GM12878 (cell line): Measurements from ENCODE around the gene COL9A3. TPM values are rescaled to one million over a fixed set of nuclear protein-coding genes. Genes with fewer than 3 reads are reported as not detected.

ENCODE experiments used
- ATAC-seq: fragments of 200-7000 bp; cut with Tn5 transposase; 3 replicates; pipeline ENCODE4 v1.9.1; 2020; ENCODE audit warnings: mild to moderate bottlenecking, moderate library complexity
- BruUV-seq: library from RNA; stranded (reverse); fragments of 400-500 nt; replicated peaks from 2 replicates; lab custom pipeline; 2021; lab: Mats Ljungman, UMichigan
- CTCF ChIA-PET: fragments of 300-600 bp; sonication (Branson Sonifier 250); formaldehyde crosslinking; extraction: SDS; loops from one replicate; lab custom pipeline; 2021; ENCODE audit warnings: inconsistent platforms; lab: Yijun Ruan, JAX
- POLR2A ChIA-PET: fragments of 350-600 bp; formaldehyde crosslinking; extraction: SDS; loops from one replicate; lab custom pipeline; 2021; ENCODE audit warnings: inconsistent platforms; lab: Charles Lee
- RAD21 ChIA-PET: fragments of 300-600 bp; sonication (Branson Sonifier 250); formaldehyde crosslinking; loops from one replicate; lab custom pipeline; 2023; ENCODE audit warnings: antibody characterized with exemption; ENCODE audit not compliant: unreplicated experiment; lab: Charles Lee
- SMC1A ChIA-PET: fragments of 300-600 bp; sonication (Branson Sonifier 250); formaldehyde crosslinking; loops from one replicate; lab custom pipeline; 2023; ENCODE audit not compliant: unreplicated experiment, uncharacterized antibody; lab: Charles Lee
- DNase-seq: peaks from one replicate; pipeline ENCODE4 v3.0.0-alpha.2; 2011; ENCODE audit warnings: low read depth, low spot score
- FAIRE-seq: peaks from 3 replicates; lab custom pipeline; 2011; peaks lifted over from hg19 to GRCh38; lab: Jason Lieb, UNC
- H2AFZ ChIP-seq: 2 replicates; pipeline ENCODE4 v1.6.0; 2011; ENCODE audit warnings: low read depth, low read length, control low read depth; ENCODE audit not compliant: control insufficient read depth
- H3K27ac ChIP-seq: 2 replicates; pipeline ENCODE4 v1.5.1; 2011; ENCODE audit warnings: control low read depth; ENCODE audit not compliant: control insufficient read depth, insufficient read depth
- H3K27me3 ChIP-seq, 2 experiments: replicated peaks in 1 of 2; 2 replicates each; pipeline versions ENCODE4 v1.6.0 to v1.6.1; 2011; ENCODE audit warnings: low read length in 1 of 2; ENCODE audit not compliant: control insufficient read depth in 2 of 2, insufficient read depth in 2 of 2
- H3K36me3 ChIP-seq, 2 experiments: 2 replicates each; pipeline ENCODE4 v1.5.1; 2011; ENCODE audit warnings: low read length in 1 of 2; ENCODE audit not compliant: control insufficient read depth in 2 of 2, insufficient read depth in 2 of 2
- H3K4me1 ChIP-seq: 2 replicates; pipeline ENCODE4 v1.6.1; 2011; ENCODE audit warnings: mild to moderate bottlenecking, low read length, moderate library complexity, mixed read lengths; ENCODE audit not compliant: control insufficient read depth, insufficient read depth
- H3K4me2 ChIP-seq: 2 replicates; pipeline ENCODE4 v1.6.0; 2011; ENCODE audit warnings: control low read depth; ENCODE audit not compliant: control insufficient read depth, insufficient read depth
- H3K4me3 ChIP-seq: fragments of 200-600 bp; sonication (generic); 2 replicates; pipeline ENCODE4 v1.5.1; 2016
- H3K79me2 ChIP-seq: 2 replicates; pipeline ENCODE4 v1.6.0; 2011; ENCODE audit warnings: low read length; ENCODE audit not compliant: control insufficient read depth, insufficient read depth
- H3K9ac ChIP-seq: 2 replicates; pipeline ENCODE4 v1.8.0; 2011; ENCODE audit warnings: low read length, control low read depth, mixed read lengths; ENCODE audit not compliant: control insufficient read depth, insufficient read depth
- H3K9me3 ChIP-seq: replicated peaks from 3 replicates; pipeline ENCODE4 v1.5.1; 2011; ENCODE audit warnings: mild to moderate bottlenecking, low read length; ENCODE audit not compliant: control insufficient read depth, insufficient read depth
- H4K20me1 ChIP-seq: 2 replicates; pipeline ENCODE4 v1.6.0; 2011; ENCODE audit not compliant: control insufficient read depth, insufficient read depth
- ATF3 ChIP-seq: IDR thresholded peaks from 2 replicates; pipeline ENCODE4 v1.6.1; 2011; ENCODE audit warnings: low read depth, mild to moderate bottlenecking, low read length, moderate library complexity, borderline replicate concordance; ENCODE audit errors: extremely low read depth
- EZH2 ChIP-seq: IDR thresholded peaks from 2 replicates; pipeline ENCODE4 v1.6.1; 2012; ENCODE audit warnings: low read depth, mild to moderate bottlenecking, control low read depth, inconsistent platforms, low read length, borderline replicate concordance; ENCODE audit not compliant: control insufficient read depth
- IRF3 ChIP-seq: fragments of 450-650 bp; IDR thresholded peaks from 2 replicates; pipeline ENCODE4 v1.6.1; 2014; ENCODE audit warnings: mild to moderate bottlenecking
- MAX ChIP-seq: IDR thresholded peaks from 2 replicates; pipeline ENCODE4 v1.6.1; 2012; ENCODE audit warnings: low read depth, low read length, improper control_type of control experiment
- NR2C1 ChIP-seq: fragments of 450-650 bp; IDR thresholded peaks from 2 replicates; pipeline ENCODE4 v1.6.1; 2017; ENCODE audit warnings: antibody characterized with exemption, mild to moderate bottlenecking, moderate library complexity
- POU2F2 ChIP-seq: IDR thresholded peaks from 3 replicates; pipeline ENCODE4 v1.6.1; 2011; ENCODE audit warnings: low read depth, mild to moderate bottlenecking, low read length, borderline replicate concordance
- RCOR1 ChIP-seq: conservative IDR thresholded peaks from 2 replicates; pipeline ENCODE4 v1.6.1; 2012; ENCODE audit warnings: low read depth, low read length, improper control_type of control experiment
- SMC3 ChIP-seq: IDR thresholded peaks from 2 replicates; pipeline ENCODE4 v1.6.1; 2011; ENCODE audit warnings: low read length, improper control_type of control experiment, borderline replicate concordance
- SREBF2 ChIP-seq: IDR thresholded peaks from 2 replicates; pipeline ENCODE4 v1.6.1; 2012; ENCODE audit warnings: mild to moderate bottlenecking, low read length
- SRF ChIP-seq, 2 experiments: IDR thresholded peaks; 2 replicates each; pipeline ENCODE4 v1.6.1; 2011; ENCODE audit warnings: low read depth in 2 of 2, low read length in 2 of 2, mild to moderate bottlenecking in 1 of 2, moderate library complexity in 1 of 2
- TAF1 ChIP-seq: IDR thresholded peaks from 2 replicates; pipeline ENCODE4 v1.6.1; 2011; ENCODE audit warnings: mild to moderate bottlenecking, low read depth, low read length, borderline replicate concordance
- TBL1XR1 ChIP-seq: IDR thresholded peaks from 2 replicates; pipeline ENCODE4 v1.6.1; 2012; ENCODE audit warnings: low read depth, low read length, improper control_type of control experiment
- USF1 ChIP-seq: IDR thresholded peaks from 2 replicates; pipeline ENCODE4 v1.6.1; 2011; ENCODE audit warnings: borderline replicate concordance, low read depth, mild to moderate bottlenecking, moderate library complexity, mixed read lengths, low read length; ENCODE audit not compliant: insufficient read depth; ENCODE audit errors: extremely low read length
- YY1 ChIP-seq: IDR thresholded peaks from 2 replicates; pipeline ENCODE4 v1.6.1; 2011; ENCODE audit warnings: low read depth, mild to moderate bottlenecking, low read length
- ZBED1 ChIP-seq: IDR thresholded peaks from 2 replicates; pipeline ENCODE4 v1.6.1; 2016; ENCODE audit warnings: borderline replicate concordance
- ZNF384 ChIP-seq: IDR thresholded peaks from 2 replicates; pipeline ENCODE4 v1.6.1; 2012; ENCODE audit warnings: low read depth, mild to moderate bottlenecking, low read length, improper control_type of control experiment, borderline replicate concordance
- WGBS: methylation state at CpG from one replicate; pipeline ENCODE4 v1.1.6; 2016; ENCODE audit warnings: low lambda C conversion rate; ENCODE audit not compliant: insufficient replicate concordance, insufficient coverage; ENCODE audit errors: missing lambda C conversion rate; 5-methylcytosine and 5-hydroxymethylcytosine counted together
- in situ Hi-C: fragments of 300-500 bp; cut with MboI; formaldehyde crosslinking; loops from 9 replicates; pipeline ENCODE4 v1.14.3; 2018; ENCODE audit warnings: mixed read lengths
- intact Hi-C: fragments of 100-400 bp; cut with micrococcal nuclease; formaldehyde crosslinking; loops from one replicate; pipeline ENCODE4 v1.14.2; 2022; ENCODE audit not compliant: unreplicated experiment
- polyA plus RNA-seq, 11 experiments: library from polyadenylated mRNA; depleted of rRNA in 4 of 11; unstranded in 6 of 11; stranded (reverse) in 5 of 11; fragments of >200 nt; fragmentation: Nextera tagmentation in 4 of 11; fragmentation: Illumina TruSeq in 1 of 11; extraction: Ambion mirVana in 4 of 11; extraction: Trizol in 1 of 11; gene quantifications; 1 replicate in 1 of 11; 2 replicates in 10 of 11; pipeline versions ENCODE4 v1.2.1 to v1.2.3, GENCODE V29; 2011 to 2016; ENCODE audit warnings: inconsistent platforms in 2 of 11, missing spikeins in 2 of 11, low read depth in 1 of 11
- total RNA-seq, 4 experiments: library from RNA; depleted of rRNA in 3 of 4; stranded (reverse); fragments of >200 nt in 3 of 4; fragmentation: Illumina TruSeq in 1 of 4; extraction: Trizol in 1 of 4; gene quantifications; 2 replicates each; pipeline versions ENCODE4 v1.2.1 to v1.2.3, GENCODE V29; 2013 to 2021

Gene COL9A3
- total and polyA plus RNA-seq, 10 of the 15 experiments (the other 5 are each of a cell fraction or from before 2014, with no cell fraction given), result 0.09 to 1.7 (median 0.63) TPM; not detected in 1

GRCh38 chr20:62886709-62887058, 69.8 kb downstream of the COL9A3 start (continued):
- no peak for TF ChIP-seq ATF3
- no peak for TF ChIP-seq TAF1
- no peak for TF ChIP-seq TBL1XR1
- no peak for TF ChIP-seq ZBED1
- no peak for TF ChIP-seq MAX

- ATAC-seq (no peak), DNase-seq (no peak)
- intact Hi-C loops (no loop called here), in situ Hi-C loops (no loop called here)
- H3K27me3 ChIP-seq, result no peaks in the 10 kb centered on the region
- H4K20me1 ChIP-seq, result no peaks in the 10 kb centered on the region; the same call in 1 of the 2 replicates
- no peak overlapping the region for H3K27ac ChIP-seq
- 88% methylated on average over 13 of the region's 13 CpGs for WGBS
- no peak overlapping the region for H3K4me3 ChIP-seq
- no peaks in the 10 kb centered on the region for H3K79me2 ChIP-seq
- no TSS peak for BruUV-seq
- CTCF ChIA-PET, result interaction anchor here (1.4 kb wide), 1 partner anchor 20 kb away, joined by 3 read pairs; no protein-coding TSS in a partner anchor
- H3K9ac ChIP-seq, result no peak overlapping the region
- peaks cover 24 to 26% of the 10 kb centered on the region in 2 experiments for H3K36me3 ChIP-seq
- SMC1A ChIA-PET, result no interaction called here
- RAD21 ChIA-PET, result interaction anchor here (1.4 kb wide), 1 partner anchor 14 kb away, joined by 3 read pairs; no protein-coding TSS in a partner anchor
- H3K4me2 ChIP-seq, result no peak overlapping the region
- H2AFZ ChIP-seq, result no peak overlapping the region
- no peaks in the 10 kb centered on the region for H3K4me1 ChIP-seq
- POLR2A ChIA-PET, result interaction anchor here (0.6 to 0.8 kb wide), 2 partner anchors 10 to 1155 kb away, joined by 3 to 4 read pairs; no protein-coding TSS in a partner anchor
- H3K9me3 ChIP-seq, result no peaks in the 10 kb centered on the region
- TF ChIP-seq NR2C1, result no peak
- no peak for TF ChIP-seq YY1
- TF ChIP-seq USF1, result no peak
- TF ChIP-seq IRF3, result no peak
- no peak for TF ChIP-seq EZH2
- TF ChIP-seq SREBF2, result no peak
- no peak for TF ChIP-seq SMC3
- TF ChIP-seq SRF (IDR thresholded peaks at IDR 0.05; ENCODE audit: low read depth in 2 of 2, low read length in 2 of 2), result no peak
- TF ChIP-seq RCOR1, result no peak
- no peak for TF ChIP-seq POU2F2
- no peak for TF ChIP-seq ZNF384
- TF ChIP-seq, all 136 proteins: peak for 0
- no peak for FAIRE-seq
Observed at GRCh38 chr20:62887152-62887859, 70.5 kb downstream of the COL9A3 start.
